GM19372 (cell line): ENCODE data around the gene LGR4.
"Not testable (repeated sequence)": the region's sequence is repeated elsewhere in the genome, so short reads cannot be mapped to it uniquely, and the experiment has no call there.

Experiments used
- ATAC-seq: cut with Tn5 transposase; IDR thresholded peaks from one replicate; pipeline ENCODE4 v1.9.1; 2021; ENCODE audit warnings: mild to moderate bottlenecking, low read depth, moderate library complexity; ENCODE audit not compliant: unreplicated experiment

Gene LGR4

DNA sequence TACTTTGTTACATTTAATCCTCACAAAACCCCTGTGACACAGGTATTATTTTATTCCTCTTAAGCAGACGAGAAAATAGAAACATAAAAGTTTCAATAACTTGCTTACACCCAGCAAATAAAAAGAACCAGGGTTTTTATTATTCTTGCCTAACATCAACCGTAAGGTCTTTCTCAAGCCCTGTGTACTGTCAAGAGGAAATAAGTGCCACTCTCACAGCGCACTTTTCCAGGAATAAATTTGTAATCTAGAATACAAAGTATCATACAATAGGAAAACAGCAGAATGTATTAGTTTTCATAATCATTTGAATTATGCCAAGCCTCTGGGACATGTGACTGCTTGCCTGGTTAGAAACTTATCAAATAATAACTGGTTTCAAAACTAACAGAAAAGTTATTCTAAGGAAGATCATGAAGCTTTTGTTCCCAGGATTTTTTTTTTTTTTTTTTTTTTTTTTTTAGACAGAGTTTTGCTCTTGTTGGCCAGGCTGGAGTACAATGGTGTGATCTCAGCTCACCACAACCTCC is 117.0 kb downstream of the LGR4 start:
- ATAC-seq = no peak

GRCh38 chr11:27354359-27354965 is 118.1 kb downstream of the LGR4 start:
- ATAC-seq = no peak

DNA sequence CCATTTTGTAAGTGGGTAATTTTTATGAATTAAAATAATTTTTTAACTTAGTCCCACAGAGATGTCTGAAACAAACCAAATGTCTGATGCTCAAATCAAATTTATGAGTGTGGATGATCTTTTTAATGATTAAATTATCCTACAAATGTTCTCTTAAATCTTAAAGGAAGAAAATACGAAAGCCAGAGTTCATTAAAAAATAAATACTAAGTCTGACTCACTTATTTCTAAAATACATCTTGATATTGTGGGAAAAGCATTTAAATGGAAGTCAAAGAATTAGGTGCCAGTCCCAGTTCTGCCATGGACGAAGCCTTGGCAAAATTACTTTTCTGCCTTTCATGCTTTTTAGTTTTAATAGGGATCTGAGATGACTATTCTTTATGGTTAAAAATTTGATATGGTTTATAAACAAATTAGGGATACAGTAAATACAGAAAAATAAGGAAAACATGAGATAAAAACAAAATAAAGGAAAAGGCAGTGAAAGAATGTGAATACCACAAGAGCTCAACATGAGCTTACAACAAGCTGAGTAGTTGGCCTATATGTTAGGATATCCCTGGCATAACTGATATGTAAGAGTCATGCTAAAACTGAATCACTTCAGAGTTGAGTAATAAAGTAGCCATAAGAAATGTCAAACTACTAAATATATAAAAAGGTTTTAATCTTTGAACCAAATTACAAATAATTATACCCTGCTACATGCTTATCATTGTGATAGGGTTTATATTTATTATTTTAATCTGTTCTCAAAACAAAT is 118.8 kb downstream of the LGR4 start:
- ATAC-seq = no peak

DNA sequence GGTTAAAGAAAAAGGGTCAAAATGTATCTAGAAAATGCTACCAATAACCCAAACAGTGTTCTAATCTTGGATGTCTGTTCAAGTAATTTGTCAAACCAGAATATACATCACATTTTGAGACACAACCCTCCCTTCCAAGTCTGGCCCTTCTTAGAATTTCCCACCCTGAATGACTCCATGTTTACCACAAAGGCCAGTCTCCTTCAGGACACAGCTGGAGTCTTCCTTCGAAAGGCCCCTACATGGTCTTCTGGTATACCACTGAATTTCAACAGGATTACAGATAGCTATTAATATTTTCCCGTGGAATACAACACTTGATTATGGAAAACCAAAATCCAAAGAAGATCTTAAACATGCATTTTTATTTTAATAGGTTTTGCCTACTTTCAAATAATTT is 119.8 kb downstream of the LGR4 start:
- ATAC-seq = no peak

DNA sequence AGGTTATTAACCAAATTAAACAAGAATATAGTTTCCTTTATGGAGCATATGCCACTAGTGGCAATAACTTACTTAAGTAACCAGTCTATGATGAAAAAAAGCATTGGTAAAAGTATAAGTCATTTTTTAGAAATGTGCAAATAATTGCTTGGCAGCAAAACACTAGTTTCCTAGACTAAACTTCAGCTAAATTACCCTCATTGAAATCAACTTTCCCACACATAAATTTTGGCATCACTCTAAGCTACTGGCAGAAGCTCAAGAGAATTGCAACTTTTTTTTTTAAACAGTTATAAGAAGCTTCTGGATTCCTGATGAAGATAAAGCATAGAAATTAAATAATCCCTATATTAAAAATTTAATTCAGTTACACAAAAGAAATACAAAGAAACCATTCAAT is 122.1 kb downstream of the LGR4 start:
- no peak for ATAC-seq

GRCh38 chr11:27349919-27350318 is 122.7 kb downstream of the LGR4 start:
- ATAC-seq = no peak

DNA sequence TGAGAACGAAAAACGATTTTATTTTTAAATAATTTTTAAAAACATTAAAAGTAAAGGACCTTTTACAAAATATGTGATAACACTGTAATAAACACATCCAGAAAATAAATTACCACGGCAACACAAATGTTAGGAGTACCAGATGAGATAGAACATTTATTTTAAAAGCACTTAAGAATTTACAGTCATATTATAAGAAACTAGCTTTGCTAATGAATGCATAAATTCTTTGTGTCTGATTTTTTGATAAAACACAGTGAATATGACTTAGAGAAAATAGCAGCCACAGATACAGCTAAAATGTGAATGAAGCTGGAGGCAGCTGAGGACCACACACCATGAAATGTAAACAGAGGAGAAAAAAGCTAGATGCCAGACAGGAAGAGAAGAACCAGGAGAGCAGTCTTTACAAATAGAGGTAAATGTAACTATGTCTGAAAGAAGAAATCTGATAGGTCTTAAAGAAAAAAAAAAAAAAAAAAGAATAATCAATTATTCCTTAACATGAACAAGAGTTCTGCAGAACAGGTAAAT is 124.2 kb downstream of the LGR4 start:
- ATAC-seq = no peak

GRCh38 chr11:27347359-27348339 is 124.9 kb downstream of the LGR4 start:
- no peak for ATAC-seq

- ATAC-seq = no peak
Measured at GRCh38 chr11:27339941-27340340, 132.6 kb downstream of the LGR4 start.

DNA sequence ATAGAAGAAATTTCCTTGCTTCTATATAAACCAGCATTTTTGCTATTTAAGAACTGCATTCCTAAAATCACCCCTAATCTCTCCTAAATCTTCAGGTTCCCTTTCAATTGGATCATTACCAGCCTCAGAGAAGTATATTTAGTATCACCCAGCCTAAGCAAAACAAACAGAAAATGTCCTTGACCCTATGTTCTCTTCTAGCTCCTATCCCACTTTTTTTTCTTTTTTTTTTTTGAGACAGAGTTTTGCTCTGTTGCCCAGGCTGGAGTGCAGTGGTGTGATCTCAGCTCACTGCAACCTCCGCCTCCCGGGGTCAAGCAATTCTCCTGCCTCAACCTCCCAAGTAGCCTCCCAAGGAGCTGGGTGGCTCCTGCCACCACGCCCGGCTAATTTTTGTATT is 137.8 kb downstream of the LGR4 start:
- ATAC-seq = not testable (repeated sequence)

GRCh38 chr11:27331981-27332380 is 140.6 kb downstream of the LGR4 start:
- ATAC-seq = no peak

- no peak for ATAC-seq
Measured at GRCh38 chr11:27330633-27331270, 141.8 kb downstream of the LGR4 start.

DNA sequence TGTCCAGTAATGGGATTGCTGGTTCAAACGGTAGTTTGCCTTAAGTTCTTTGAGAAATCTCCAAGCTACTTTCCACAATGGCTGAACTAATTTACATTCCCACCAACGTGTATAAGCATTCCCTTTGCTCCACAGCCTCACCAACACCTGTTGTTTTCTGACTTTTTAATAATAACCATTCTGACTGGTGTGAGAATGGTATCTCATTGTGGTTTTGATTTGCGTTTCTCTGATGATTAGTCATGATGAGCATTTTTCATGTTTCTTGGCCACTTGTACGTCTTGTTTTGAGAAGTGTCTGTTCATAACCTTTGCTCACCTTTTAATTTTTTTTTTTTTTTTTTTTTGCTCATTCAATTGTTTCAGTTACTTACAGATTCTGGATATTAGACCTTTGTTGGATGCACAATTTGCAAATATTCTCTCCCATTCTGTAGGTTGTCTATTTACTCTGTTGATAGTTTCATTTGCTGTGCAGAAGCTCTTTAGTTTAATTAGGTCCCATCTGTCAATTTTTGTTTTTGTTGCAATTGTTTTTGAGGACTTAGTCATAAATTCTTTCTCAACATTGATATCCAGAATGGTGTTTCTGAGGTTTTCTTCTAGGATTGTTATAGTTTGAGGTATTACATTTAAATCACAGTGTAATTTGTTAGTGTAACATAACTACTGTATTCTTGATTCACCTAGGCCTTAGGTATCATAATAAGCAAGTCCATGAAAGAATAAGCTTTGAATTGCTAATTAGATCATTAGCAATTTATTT is 142.5 kb downstream of the LGR4 start:
- ATAC-seq = no peak

DNA sequence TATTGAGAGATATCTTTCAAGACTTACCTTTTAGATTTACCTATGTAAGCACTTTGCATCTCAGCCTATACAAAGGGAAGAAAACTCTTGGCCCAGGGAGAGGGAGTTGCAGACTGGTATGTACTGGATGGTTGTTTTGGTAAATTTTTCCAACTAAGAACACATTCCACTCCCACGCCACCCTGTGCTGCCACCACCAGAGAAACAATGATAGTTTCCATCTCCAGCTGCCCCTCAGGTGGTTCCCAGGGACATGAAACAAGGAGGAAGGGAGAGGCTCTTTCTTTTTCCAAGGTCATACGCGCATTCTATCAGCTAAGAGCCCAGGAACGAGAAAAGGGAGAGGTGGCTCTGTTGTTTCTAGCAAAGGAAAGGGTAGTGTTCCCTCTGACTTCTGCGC is 144.0 kb downstream of the LGR4 start:
- ATAC-seq = no peak

GRCh38 chr11:27327064-27327463 is 145.5 kb downstream of the LGR4 start:
- ATAC-seq = not testable (repeated sequence)

- ATAC-seq = not testable (repeated sequence)
Measured at GRCh38 chr11:27322196-27322595, 150.4 kb downstream of the LGR4 start.

DNA sequence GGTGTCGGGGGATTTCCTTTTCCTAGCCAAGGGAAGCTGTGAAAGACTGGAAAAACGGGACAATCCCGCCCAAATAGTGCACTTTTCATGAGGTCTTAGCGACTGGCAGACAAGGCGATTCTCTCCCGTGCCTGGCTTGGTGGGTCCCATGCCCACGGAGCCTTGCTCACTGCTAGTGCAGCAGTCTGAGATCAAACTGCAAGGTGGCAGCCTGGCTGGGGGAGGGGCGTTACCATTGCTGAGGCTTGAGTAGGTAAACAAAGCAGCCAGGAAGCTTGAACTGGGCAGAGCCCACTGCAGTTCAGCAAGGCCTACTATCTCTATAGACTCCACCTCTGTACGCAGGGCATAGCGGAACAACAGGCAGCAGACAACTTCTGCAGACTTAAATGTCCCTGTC is 151.2 kb downstream of the LGR4 start:
- ATAC-seq = not testable (repeated sequence)

DNA sequence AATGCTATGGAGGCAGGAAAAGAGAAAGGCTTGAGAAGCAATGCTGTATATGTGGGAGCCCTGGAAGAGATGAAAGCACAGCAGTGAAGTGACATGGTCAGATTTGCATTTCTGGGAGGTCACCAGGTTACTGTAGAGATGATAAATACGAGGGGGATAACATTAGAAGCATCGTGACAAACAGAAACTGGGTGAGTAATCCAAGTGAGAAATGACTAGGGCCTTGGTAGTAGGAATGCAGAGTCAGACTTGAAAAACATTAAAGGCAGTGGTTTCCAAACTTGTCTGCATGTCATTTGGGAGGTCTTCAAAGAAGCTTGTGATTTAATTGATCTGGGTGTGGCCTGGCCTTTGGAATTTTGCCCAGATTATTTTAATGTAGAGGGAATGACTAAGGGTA is 153.5 kb downstream of the LGR4 start:
- peak; percentile 92 for ATAC-seq

DNA sequence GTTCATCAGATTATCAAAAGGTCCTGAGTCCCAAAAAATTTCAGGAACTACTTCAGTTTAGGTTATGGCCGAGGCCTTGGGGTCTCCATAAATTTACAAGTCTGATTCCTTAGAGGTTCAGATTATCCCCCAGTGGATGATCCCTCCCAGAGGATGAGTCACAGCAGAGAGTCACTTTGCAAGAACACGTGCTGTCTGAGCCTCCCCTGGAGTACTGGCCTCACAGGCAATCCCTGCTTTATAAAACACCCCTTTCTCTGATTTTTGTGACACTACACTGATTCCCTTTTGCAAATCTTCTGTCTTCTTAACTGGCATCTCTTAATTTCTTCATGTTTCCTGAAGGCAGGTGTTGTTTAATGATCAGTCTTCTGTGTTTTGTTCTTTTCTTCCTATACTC is 154.8 kb downstream of the LGR4 start:
- no peak for ATAC-seq
